Measurements from ENCODE around the gene SYNDIG1.

The SYNDIG1 gene

GRCh38 chr20:24493181-24493580, 23.8 kb downstream of the SYNDIG1 start:
- Histone ChIP-seq H2BK120ac (ENCODE audit: insufficient read depth, low read length, poor library complexity) (no peak overlapping the region), H3K23ac (ENCODE audit: low read length) (no peak overlapping the region), H3K9ac (ENCODE audit: low read length) (no peak overlapping the region), H3K27me3 (ENCODE audit: insufficient read depth, low read length) (no peaks in the 10 kb centered on the region), H3K9me3 (ENCODE audit: insufficient read depth, low read depth, low read length) (peaks cover 6% of the 10 kb centered on the region), H4K8ac (ENCODE audit: low read depth, low read length) (no peak overlapping the region), H4K12ac (ENCODE audit: low read depth, low read length) (no peak overlapping the region), H4K91ac (ENCODE audit: low read depth, low read length) (no peak overlapping the region), H2BK12ac (ENCODE audit: low read length) (no peak overlapping the region), H3K79me2 (ENCODE audit: control insufficient read depth, insufficient read depth, low read length, poor library complexity) (no peaks in the 10 kb centered on the region), H3K4me3 (ENCODE audit: low read depth, low read length) (no peak overlapping the region), H3K4me2 (ENCODE audit: low read length) (no peak overlapping the region), H3K18ac (ENCODE audit: low read length) (no peak overlapping the region), H2AFZ (ENCODE audit: insufficient read depth, low read length, poor library complexity) (no peak overlapping the region), H3K36me3 (ENCODE audit: control insufficient read depth in 1 of 2, insufficient read depth in 2 of 2, low read length in 2 of 2) (peaks cover 0 to 4% of the 10 kb centered on the region in 2 experiments), H2BK5ac (ENCODE audit: low read depth, low read length, poor library complexity) (no peak overlapping the region), H2AK5ac (ENCODE audit: low read length) (no peak overlapping the region), H3K4me1 (ENCODE audit: control insufficient read depth in 1 of 2, insufficient read depth in 2 of 2, low read length in 2 of 2) (no peaks in the 10 kb centered on the region), H3K27ac (ENCODE audit: low read depth, low read length) (no peak overlapping the region), H3K14ac (ENCODE audit: low read length) (no peak overlapping the region), H3K4ac (ENCODE audit: low read depth, low read length) (no peak overlapping the region), H3K79me1 (ENCODE audit: low read length) (no peaks in the 10 kb centered on the region)
- no CpG with 5 or more reads among the region's 4 CpGs for WGBS (ENCODE audit: extremely low coverage, insufficient coverage, insufficient read length)
- DNase-seq: no peak

- Histone ChIP-seq H2BK12ac (ENCODE audit: low read length) (no peak overlapping the region), H2BK5ac (ENCODE audit: low read depth, low read length, poor library complexity) (no peak overlapping the region), H4K12ac (ENCODE audit: low read depth, low read length) (no peak overlapping the region), H2BK120ac (ENCODE audit: insufficient read depth, low read length, poor library complexity) (no peak overlapping the region), H2AK5ac (ENCODE audit: low read length) (no peak overlapping the region), H3K27me3 (ENCODE audit: insufficient read depth, low read length) (no peaks in the 10 kb centered on the region), H4K8ac (ENCODE audit: low read depth, low read length) (no peak overlapping the region), H3K18ac (ENCODE audit: low read length) (no peak overlapping the region), H3K4me3 (ENCODE audit: low read depth, low read length) (no peak overlapping the region), H3K79me1 (ENCODE audit: low read length) (no peaks in the 10 kb centered on the region), H3K4me2 (ENCODE audit: low read length) (no peak overlapping the region), H3K9ac (ENCODE audit: low read length) (no peak overlapping the region), H3K27ac (ENCODE audit: low read depth, low read length) (no peak overlapping the region), H3K9me3 (ENCODE audit: insufficient read depth, low read depth, low read length) (peaks cover 6% of the 10 kb centered on the region), H3K23ac (ENCODE audit: low read length) (no peak overlapping the region), H3K14ac (ENCODE audit: low read length) (no peak overlapping the region), H3K4me1 (ENCODE audit: control insufficient read depth in 1 of 2, insufficient read depth in 2 of 2, low read length in 2 of 2) (no peaks in the 10 kb centered on the region), H3K79me2 (ENCODE audit: control insufficient read depth, insufficient read depth, low read length, poor library complexity) (no peaks in the 10 kb centered on the region), H2AFZ (ENCODE audit: insufficient read depth, low read length, poor library complexity) (no peak overlapping the region), H3K36me3 (ENCODE audit: control insufficient read depth in 1 of 2, insufficient read depth in 2 of 2, low read length in 2 of 2) (peaks cover 0 to 4% of the 10 kb centered on the region in 2 experiments), H3K4ac (ENCODE audit: low read depth, low read length) (no peak overlapping the region), H4K91ac (ENCODE audit: low read depth, low read length) (no peak overlapping the region)
- no CpG with 5 or more reads among the region's 23 CpGs for WGBS (ENCODE audit: extremely low coverage, insufficient coverage, insufficient read length)
- DNase-seq: no peak
Measured at GRCh38 chr20:24493661-24494459, 24.4 kb downstream of the SYNDIG1 start.

DNA sequence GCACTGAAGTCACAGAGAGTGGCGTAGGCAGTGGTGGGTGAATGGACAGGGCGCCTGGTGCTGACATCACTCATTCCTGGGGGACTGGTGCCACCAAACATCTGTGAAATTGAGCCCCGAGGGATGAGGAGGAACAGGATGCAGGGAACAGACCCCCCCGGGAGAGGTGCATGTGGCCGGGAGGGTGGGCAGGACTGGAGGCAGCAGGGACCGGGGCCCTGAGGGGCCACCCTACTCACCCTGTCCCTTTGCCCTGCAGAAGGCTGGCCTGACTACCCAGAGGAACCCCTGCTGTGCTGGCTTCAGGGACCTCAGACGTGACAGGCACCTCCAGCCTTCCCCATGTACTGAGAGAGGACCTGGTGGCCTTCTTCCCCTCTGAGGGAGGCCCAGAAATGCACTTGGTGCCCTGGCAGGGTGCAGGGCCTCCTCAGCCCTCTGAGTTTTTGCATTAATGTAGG, 25.1 kb downstream of the SYNDIG1 start:
- Histone ChIP-seq H3K27me3 (ENCODE audit: insufficient read depth, low read length) (no peaks in the 10 kb centered on the region), H3K4ac (ENCODE audit: low read depth, low read length) (no peak overlapping the region), H3K4me2 (ENCODE audit: low read length) (no peak overlapping the region), H2AK5ac (ENCODE audit: low read length) (no peak overlapping the region), H3K23ac (ENCODE audit: low read length) (no peak overlapping the region), H3K79me1 (ENCODE audit: low read length) (no peaks in the 10 kb centered on the region), H4K12ac (ENCODE audit: low read depth, low read length) (no peak overlapping the region), H2BK120ac (ENCODE audit: insufficient read depth, low read length, poor library complexity) (no peak overlapping the region), H3K27ac (ENCODE audit: low read depth, low read length) (no peak overlapping the region), H3K18ac (ENCODE audit: low read length) (no peak overlapping the region), H4K8ac (ENCODE audit: low read depth, low read length) (no peak overlapping the region), H4K91ac (ENCODE audit: low read depth, low read length) (no peak overlapping the region), H2AFZ (ENCODE audit: insufficient read depth, low read length, poor library complexity) (no peak overlapping the region), H2BK12ac (ENCODE audit: low read length) (no peak overlapping the region), H3K9ac (ENCODE audit: low read length) (no peak overlapping the region), H3K9me3 (ENCODE audit: insufficient read depth, low read depth, low read length) (peaks cover 2% of the 10 kb centered on the region), H3K79me2 (ENCODE audit: control insufficient read depth, insufficient read depth, low read length, poor library complexity) (no peaks in the 10 kb centered on the region), H3K4me3 (ENCODE audit: low read depth, low read length) (no peak overlapping the region), H3K4me1 (ENCODE audit: control insufficient read depth in 1 of 2, insufficient read depth in 2 of 2, low read length in 2 of 2) (no peaks in the 10 kb centered on the region), H3K14ac (ENCODE audit: low read length) (no peak overlapping the region), H3K36me3 (ENCODE audit: control insufficient read depth in 1 of 2, insufficient read depth in 2 of 2, low read length in 2 of 2) (no peaks in the 10 kb centered on the region), H2BK5ac (ENCODE audit: low read depth, low read length, poor library complexity) (no peak overlapping the region)
- no peak for DNase-seq
- WGBS (ENCODE audit: extremely low coverage, insufficient coverage, insufficient read length): no CpG with 5 or more reads among the region's 7 CpGs

DNA sequence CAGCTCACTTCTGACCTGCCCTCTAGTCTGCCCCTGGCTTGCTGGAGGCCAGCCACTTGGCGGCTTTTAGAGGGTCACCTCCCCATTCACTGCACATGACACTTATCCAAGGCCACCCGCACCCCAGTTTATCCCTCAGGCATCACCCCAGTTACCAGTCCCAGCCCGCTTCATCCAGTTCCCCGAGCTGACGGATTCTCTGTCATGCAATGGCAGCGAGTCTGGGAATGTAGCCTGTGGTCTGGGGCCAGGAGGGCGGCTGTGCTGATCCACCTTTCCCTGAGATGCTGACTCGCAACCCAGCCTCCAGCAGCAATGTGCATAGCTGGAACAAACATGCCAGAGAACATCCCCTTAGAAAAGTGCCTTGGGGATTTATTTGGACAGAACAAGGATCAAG, 25.8 kb downstream of the SYNDIG1 start:
- no peak overlapping the region for H3K9ac ChIP-seq (ENCODE audit: low read length)
- no peak overlapping the region for H3K4me2 ChIP-seq (ENCODE audit: low read length)
- no peak overlapping the region for H3K4ac ChIP-seq (ENCODE audit: low read depth, low read length)
- no peaks in the 10 kb centered on the region for H3K4me1 ChIP-seq (ENCODE audit: control insufficient read depth in 1 of 2, insufficient read depth in 2 of 2, low read length in 2 of 2)
- H3K14ac ChIP-seq (ENCODE audit: low read length): no peak overlapping the region
- no peak overlapping the region for H3K18ac ChIP-seq (ENCODE audit: low read length)
- no CpG with 5 or more reads among the region's 8 CpGs for WGBS (ENCODE audit: extremely low coverage, insufficient coverage, insufficient read length)
- no peaks in the 10 kb centered on the region for H3K79me2 ChIP-seq (ENCODE audit: control insufficient read depth, insufficient read depth, low read length, poor library complexity)
- H3K27ac ChIP-seq (ENCODE audit: low read depth, low read length): no peak overlapping the region
- H3K9me3 ChIP-seq (ENCODE audit: insufficient read depth, low read depth, low read length): peaks cover 2% of the 10 kb centered on the region
- H2BK5ac ChIP-seq (ENCODE audit: low read depth, low read length, poor library complexity): no peak overlapping the region
- no peaks in the 10 kb centered on the region for H3K79me1 ChIP-seq (ENCODE audit: low read length)
- no peak overlapping the region for H2AFZ ChIP-seq (ENCODE audit: insufficient read depth, low read length, poor library complexity)
- DNase-seq: no peak
- no peak overlapping the region for H3K4me3 ChIP-seq (ENCODE audit: low read depth, low read length)
- no peak overlapping the region for H4K12ac ChIP-seq (ENCODE audit: low read depth, low read length)
- no peak overlapping the region for H4K8ac ChIP-seq (ENCODE audit: low read depth, low read length)
- no peak overlapping the region for H3K23ac ChIP-seq (ENCODE audit: low read length)
- H3K27me3 ChIP-seq (ENCODE audit: insufficient read depth, low read length): no peaks in the 10 kb centered on the region
- H2BK12ac ChIP-seq (ENCODE audit: low read length): no peak overlapping the region
- no peak overlapping the region for H2AK5ac ChIP-seq (ENCODE audit: low read length)
- H3K36me3 ChIP-seq (ENCODE audit: control insufficient read depth in 1 of 2, insufficient read depth in 2 of 2, low read length in 2 of 2): no peaks in the 10 kb centered on the region
- no peak overlapping the region for H2BK120ac ChIP-seq (ENCODE audit: insufficient read depth, low read length, poor library complexity)
- no peak overlapping the region for H4K91ac ChIP-seq (ENCODE audit: low read depth, low read length)
